Hepatocyte (in vitro differentiated cells): Measurements from ENCODE around the gene GRK6. TPM values are rescaled to one million over a fixed set of nuclear protein-coding genes. Genes with fewer than 3 reads are reported as not detected.

Experiments
- DNase-seq: peaks from one replicate; pipeline ENCODE4 v3.0.0-alpha.2; 2016; ENCODE audit warnings: low spot score
- H2AFZ ChIP-seq: fragments of 200-600 bp; sonication (generic); 2 replicates; pipeline ENCODE4 v1.6.0; 2016; ENCODE audit warnings: antibody characterized with exemption, mild to moderate bottlenecking
- H3K27ac ChIP-seq: fragments of 200-600 bp; sonication (generic); 2 replicates; pipeline ENCODE4 v1.5.1; 2016; ENCODE audit warnings: mild to moderate bottlenecking
- H3K27me3 ChIP-seq: fragments of 200-600 bp; sonication (generic); 2 replicates; pipeline ENCODE4 v1.6.1; 2016
- H3K36me3 ChIP-seq: fragments of 200-600 bp; sonication (generic); replicated peaks from 2 replicates; pipeline ENCODE4 v1.5.1; 2016; ENCODE audit warnings: low read depth; ENCODE audit not compliant: insufficient read depth
- H3K4me1 ChIP-seq: fragments of 200-600 bp; sonication (generic); 2 replicates; pipeline ENCODE4 v1.5.1; 2016; ENCODE audit warnings: mild to moderate bottlenecking, moderate library complexity; ENCODE audit not compliant: insufficient read depth
- H3K4me2 ChIP-seq: fragments of 200-600 bp; sonication (generic); 2 replicates; pipeline ENCODE4 v1.6.0; 2016
- H3K4me3 ChIP-seq: fragments of 200-600 bp; sonication (generic); 2 replicates; pipeline ENCODE4 v1.5.1; 2016; ENCODE audit warnings: mild to moderate bottlenecking
- H3K79me2 ChIP-seq: fragments of 200-600 bp; sonication (generic); 2 replicates; pipeline ENCODE4 v1.6.0; 2017; ENCODE audit warnings: mild to moderate bottlenecking
- H3K9me2 ChIP-seq: fragments of 200-600 bp; sonication (generic); replicated peaks from 2 replicates; pipeline ENCODE4 v1.6.0; 2017; ENCODE audit warnings: mild to moderate bottlenecking; ENCODE audit not compliant: insufficient read depth
- H3K9me3 ChIP-seq: fragments of 200-600 bp; sonication (generic); 2 replicates; pipeline ENCODE4 v1.5.1; 2016; ENCODE audit warnings: low read depth, mild to moderate bottlenecking
- H4K20me1 ChIP-seq: fragments of 200-600 bp; sonication (generic); 2 replicates; pipeline ENCODE4 v1.6.0; 2016; ENCODE audit warnings: mild to moderate bottlenecking; ENCODE audit not compliant: insufficient read depth, poor library complexity, severe bottlenecking
- CTCF ChIP-seq: fragments of 200-600 bp; sonication (generic); IDR thresholded peaks from 2 replicates; pipeline ENCODE4 v1.5.1; 2016; ENCODE audit warnings: antibody characterized with exemption, mild to moderate bottlenecking; ENCODE audit not compliant: poor library complexity
- EZH2 ChIP-seq: fragments of 200-600 bp; sonication (generic); IDR thresholded peaks from 2 replicates; pipeline ENCODE4 v1.6.1; 2016; ENCODE audit warnings: antibody characterized with exemption, mild to moderate bottlenecking, borderline replicate concordance
- EZH2phosphoT487 ChIP-seq: fragments of 200-600 bp; sonication (generic); IDR thresholded peaks from one replicate; pipeline ENCODE4 v1.6.1; 2018; ENCODE audit warnings: antibody characterized with exemption, mild to moderate bottlenecking, low read depth, moderate library complexity; ENCODE audit not compliant: unreplicated experiment, severe bottlenecking
- WGBS: methylation state at CpG from one replicate; pipeline ENCODE4 v1.1.6; 2016; ENCODE audit warnings: low lambda C conversion rate; ENCODE audit errors: missing lambda C conversion rate; 5-methylcytosine and 5-hydroxymethylcytosine counted together
- polyA plus RNA-seq: library from polyadenylated mRNA; unstranded; fragments of >200 nt; fragmentation: Nextera tagmentation; extraction: Ambion mirVana; gene quantifications from 2 replicates; pipeline ENCODE4 v1.2.1, GENCODE V29; 2016
- total RNA-seq: library from RNA; depleted of rRNA; stranded (reverse); fragments of >200 nt; gene quantifications from 2 replicates; pipeline ENCODE4 v1.2.3, GENCODE V29; 2014

GRK6 gene
- total and polyA plus RNA-seq, 2 experiments from 2014 or later = 29.3 to 31.1 TPM

GRCh38 chr5:177442066-177442826 is 15.8 kb downstream of the GRK6 start:
- H4K20me1 ChIP-seq = no peaks in the 10 kb centered on the region
- no peak overlapping the region for H3K4me2 ChIP-seq
- H3K36me3 ChIP-seq = no peaks in the 10 kb centered on the region
- no peaks in the 10 kb centered on the region for H3K79me2 ChIP-seq
- 92% methylated on average over 20 of the region's 20 CpGs for WGBS
- DNase-seq = no peak
- TF ChIP-seq CTCF = no peak
- no peak for TF ChIP-seq EZH2
- no peak for TF ChIP-seq EZH2phosphoT487
- H3K27me3 ChIP-seq = peaks cover 3% of the 10 kb centered on the region
- H3K9me3 ChIP-seq = no peaks in the 10 kb centered on the region
- H3K9me2 ChIP-seq = no peaks in the 10 kb centered on the region
- H2AFZ ChIP-seq = no peak overlapping the region
- no peak overlapping the region for H3K27ac ChIP-seq
- H3K4me3 ChIP-seq = no peak overlapping the region
- peaks cover 8% of the 10 kb centered on the region for H3K4me1 ChIP-seq

- DNase-seq = no peak
- no peak overlapping the region for H3K4me3 ChIP-seq
- no peaks in the 10 kb centered on the region for H3K9me2 ChIP-seq
- H3K4me2 ChIP-seq = no peak overlapping the region
- H3K27me3 ChIP-seq = peaks cover 3% of the 10 kb centered on the region
- no peak overlapping the region for H3K27ac ChIP-seq
- no peak overlapping the region for H2AFZ ChIP-seq
- H4K20me1 ChIP-seq = no peaks in the 10 kb centered on the region
- peaks cover 13% of the 10 kb centered on the region for H3K4me1 ChIP-seq
- H3K79me2 ChIP-seq = no peaks in the 10 kb centered on the region
- H3K9me3 ChIP-seq = no peaks in the 10 kb centered on the region
- TF ChIP-seq EZH2 (no peak), EZH2phosphoT487 (no peak), CTCF (no peak)
- H3K36me3 ChIP-seq = no peaks in the 10 kb centered on the region
- 93% methylated on average over 15 of the region's 15 CpGs for WGBS
Measured at GRCh38 chr5:177443144-177443983, 16.9 kb downstream of the GRK6 start.

- Histone ChIP-seq H3K4me3 (no peak overlapping the region), H3K4me2 (no peak overlapping the region), H4K20me1 (no peaks in the 10 kb centered on the region), H3K36me3 (no peaks in the 10 kb centered on the region), H3K79me2 (no peaks in the 10 kb centered on the region), H3K4me1 (peaks cover 13% of the 10 kb centered on the region), H3K27me3 (peaks cover 3% of the 10 kb centered on the region), H3K9me3 (no peaks in the 10 kb centered on the region), H3K9me2 (no peaks in the 10 kb centered on the region), H3K27ac (no peak overlapping the region), H2AFZ (no peak overlapping the region)
- TF ChIP-seq EZH2 (no peak), EZH2phosphoT487 (no peak), CTCF (no peak)
- 82% methylated on average over 7 of the region's 7 CpGs for WGBS
- no peak for DNase-seq
Measured at GRCh38 chr5:177444106-177445051, 17.9 kb downstream of the GRK6 start.
